Activated CD4-positive, alpha-beta memory T cell treated with anti-CD3 and anti-CD28 coated beads, Interleukin-2, amount 10 ng/mL, durations not matched to agents 7 days and 5 days (primary cell): ENCODE measurements around the gene BPIFB4. TPM values are rescaled to one million over a fixed set of nuclear protein-coding genes. Genes with fewer than 3 reads are reported as not detected.

ENCODE experiments used
- CTCF ChIA-PET: fragments of 350-600 bp; sonication (Branson Sonifier 250); formaldehyde crosslinking; loops from one replicate; lab custom pipeline; 2021; ENCODE audit warnings: antibody characterized with exemption, inconsistent platforms; lab: Charles Lee
- POLR2A ChIA-PET: fragments of 350-600 bp; sonication (Branson Sonifier 250); formaldehyde crosslinking; loops from one replicate; lab custom pipeline; 2021; ENCODE audit warnings: antibody characterized with exemption; lab: Charles Lee
- DNase-seq: peaks from one replicate; pipeline ENCODE4 v3.0.0-alpha.2; 2020
- H3K27ac Mint-ChIP-seq: one replicate; pipeline ENCODE4 v1.8.0; 2021; ENCODE audit warnings: mild to moderate bottlenecking, mixed read lengths
- H3K27me3 Mint-ChIP-seq: one replicate; pipeline ENCODE4 v1.8.0; 2021; ENCODE audit warnings: mixed read lengths
- H3K36me3 Mint-ChIP-seq: one replicate; pipeline ENCODE4 v1.8.0; 2021; ENCODE audit warnings: low read depth, mixed read lengths
- H3K4me1 Mint-ChIP-seq: one replicate; pipeline ENCODE4 v1.8.0; 2021; ENCODE audit warnings: mixed read lengths
- H3K4me3 Mint-ChIP-seq: one replicate; pipeline ENCODE4 v1.8.0; 2021; ENCODE audit warnings: mild to moderate bottlenecking, mixed read lengths
- H3K9me3 Mint-ChIP-seq: one replicate; pipeline ENCODE4 v1.8.0; 2021; ENCODE audit warnings: mixed read lengths
- total RNA-seq, 2 experiments: library from RNA; stranded (reverse); gene quantifications; one replicate each; pipeline ENCODE4 v1.2.3, GENCODE V29; 2021

BPIFB4 gene
- total RNA-seq, 2 experiments from 2014 or later, result not detected

GRCh38 chr20:33148040-33148439, 68.6 kb downstream of the BPIFB4 start:
- H3K4me3 Mint-ChIP-seq, result no peak overlapping the region
- DNase-seq, result no peak
- ChIA-PET CTCF (no interaction called here), POLR2A (no interaction called here)
- H3K4me1 Mint-ChIP-seq, result no peaks in the 10 kb centered on the region
- H3K27ac Mint-ChIP-seq, result no peak overlapping the region
- peaks cover 30% of the 10 kb centered on the region for H3K27me3 Mint-ChIP-seq
- H3K9me3 Mint-ChIP-seq, result no peaks in the 10 kb centered on the region
- H3K36me3 Mint-ChIP-seq, result no peaks in the 10 kb centered on the region

- H3K4me1 Mint-ChIP-seq, result no peaks in the 10 kb centered on the region
- no peaks in the 10 kb centered on the region for H3K9me3 Mint-ChIP-seq
- CTCF ChIA-PET, result no interaction called here
- peaks cover 17% of the 10 kb centered on the region for H3K27me3 Mint-ChIP-seq
- no peaks in the 10 kb centered on the region for H3K36me3 Mint-ChIP-seq
- DNase-seq, result no peak
- H3K4me3 Mint-ChIP-seq, result no peak overlapping the region
- no peak overlapping the region for H3K27ac Mint-ChIP-seq
- POLR2A ChIA-PET, result no interaction called here
Observed at GRCh38 chr20:33154252-33154651, 74.8 kb downstream of the BPIFB4 start.

DNA sequence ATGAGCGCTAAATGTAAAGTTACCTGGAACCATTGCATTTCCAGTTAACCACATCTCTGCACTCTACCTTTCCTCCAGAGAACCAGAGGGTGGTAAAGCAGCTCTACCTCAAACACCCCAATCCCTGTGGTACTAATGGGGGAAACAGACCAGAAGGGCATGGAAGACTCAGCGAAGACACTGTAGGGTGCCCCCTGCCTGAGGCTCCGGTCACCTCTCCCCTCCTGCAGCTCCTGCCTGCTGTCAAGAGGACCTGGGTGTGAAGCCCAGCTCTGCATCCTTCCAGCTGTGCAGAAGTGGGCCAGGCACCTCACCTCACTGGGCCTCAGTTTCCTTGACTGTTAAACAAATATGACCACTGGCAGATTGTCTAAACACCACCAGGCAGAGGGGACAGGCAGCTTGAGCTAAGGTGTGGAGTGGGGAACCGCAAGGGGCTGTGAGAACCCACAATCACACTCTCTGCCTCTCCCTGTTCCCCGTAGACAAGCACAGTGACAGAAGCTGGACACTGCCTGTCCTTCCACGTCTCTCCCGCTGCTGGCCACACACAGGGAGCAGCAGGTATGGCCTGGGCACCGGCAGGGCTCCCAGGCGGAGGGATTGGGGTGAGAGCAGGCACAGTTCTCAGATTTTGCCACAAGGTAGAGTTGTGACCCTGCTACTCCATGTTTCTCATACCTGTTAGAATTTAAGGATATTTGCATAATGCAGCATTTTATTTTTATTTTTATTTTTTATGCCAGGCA, 79.4 kb downstream of the BPIFB4 start:
- CTCF ChIA-PET, result no interaction called here
- Mint-ChIP-seq H3K4me3 (no peak overlapping the region), H3K36me3 (no peaks in the 10 kb centered on the region), H3K9me3 (no peaks in the 10 kb centered on the region), H3K27me3 (peaks cover 7% of the 10 kb centered on the region), H3K27ac (no peak overlapping the region), H3K4me1 (no peaks in the 10 kb centered on the region)
- POLR2A ChIA-PET, result no interaction called here
- DNase-seq, result no peak

DNA sequence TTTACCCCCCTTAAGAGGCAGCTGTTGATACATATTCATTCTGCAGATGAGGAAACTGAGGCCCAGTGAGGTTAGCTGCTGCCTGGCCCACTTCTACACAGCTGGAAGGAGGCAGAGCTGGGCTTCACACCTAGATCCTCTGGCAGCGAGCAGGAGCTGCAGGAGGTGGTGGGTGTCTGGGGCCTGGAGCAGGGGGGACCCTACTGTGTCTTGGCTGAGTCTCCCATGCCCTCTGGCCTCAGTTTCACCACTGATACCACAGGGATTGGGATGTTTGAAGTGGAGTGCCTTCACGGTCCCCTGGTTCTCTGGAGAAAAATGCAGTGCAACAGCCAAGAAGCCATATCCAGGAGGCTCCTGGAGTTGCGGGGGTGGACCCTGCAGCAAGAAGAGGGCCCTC, 80.3 kb downstream of the BPIFB4 start:
- Mint-ChIP-seq H3K4me1 (no peaks in the 10 kb centered on the region), H3K4me3 (no peak overlapping the region), H3K27me3 (peaks cover 4% of the 10 kb centered on the region), H3K9me3 (no peaks in the 10 kb centered on the region), H3K27ac (no peak overlapping the region), H3K36me3 (no peaks in the 10 kb centered on the region)
- no peak for DNase-seq
- POLR2A ChIA-PET, result no interaction called here
- CTCF ChIA-PET, result no interaction called here

GRCh38 chr20:33160681-33161080, 81.2 kb downstream of the BPIFB4 start:
- ChIA-PET POLR2A (no interaction called here), CTCF (no interaction called here)
- H3K27me3 Mint-ChIP-seq, result peaks cover 4% of the 10 kb centered on the region

More at GRCh38 chr20:33160681-33161080, 81.2 kb downstream of the BPIFB4 start:
- H3K4me3 Mint-ChIP-seq, result no peak overlapping the region
- no peaks in the 10 kb centered on the region for H3K36me3 Mint-ChIP-seq
- no peak for DNase-seq
- H3K27ac Mint-ChIP-seq, result no peak overlapping the region
- no peaks in the 10 kb centered on the region for H3K4me1 Mint-ChIP-seq
- no peaks in the 10 kb centered on the region for H3K9me3 Mint-ChIP-seq

Other genes with a start within 250 kb of the BPIFB4 start
- under 1 TPM; 0.25 to 0.55 TPM for gene EFCAB8, start 220.7 kb upstream of the BPIFB4 start, total RNA-seq
- gene SUN5, start 75.2 kb upstream of the BPIFB4 start, total RNA-seq, result not detected
- not detected for gene BPIFB2, start 71.9 kb upstream of the BPIFB4 start, total RNA-seq
- not detected for gene BPIFB6, start 48.0 kb upstream of the BPIFB4 start, total RNA-seq
- not detected for gene BPIFB3, start 25.7 kb upstream of the BPIFB4 start, total RNA-seq
- gene BPIFA2, start 88.5 kb downstream of the BPIFB4 start, total RNA-seq, result not detected
- not detected for gene BPIFA3, start 137.7 kb downstream of the BPIFB4 start, total RNA-seq
- not detected for gene BPIFA1, start 156.4 kb downstream of the BPIFB4 start, total RNA-seq
- not detected for gene BPIFB1, start 203.6 kb downstream of the BPIFB4 start, total RNA-seq